ENCODE data around the gene LSM12. TPM values are rescaled to one million over a fixed set of nuclear protein-coding genes. Genes with fewer than 3 reads are reported as not detected.

Gene LSM12
- total and polyA plus RNA-seq, 2 of the 8 experiments (the other 6 are each of a cell fraction or from before 2014, with no cell fraction given): 69.8 to 142 TPM

DNA sequence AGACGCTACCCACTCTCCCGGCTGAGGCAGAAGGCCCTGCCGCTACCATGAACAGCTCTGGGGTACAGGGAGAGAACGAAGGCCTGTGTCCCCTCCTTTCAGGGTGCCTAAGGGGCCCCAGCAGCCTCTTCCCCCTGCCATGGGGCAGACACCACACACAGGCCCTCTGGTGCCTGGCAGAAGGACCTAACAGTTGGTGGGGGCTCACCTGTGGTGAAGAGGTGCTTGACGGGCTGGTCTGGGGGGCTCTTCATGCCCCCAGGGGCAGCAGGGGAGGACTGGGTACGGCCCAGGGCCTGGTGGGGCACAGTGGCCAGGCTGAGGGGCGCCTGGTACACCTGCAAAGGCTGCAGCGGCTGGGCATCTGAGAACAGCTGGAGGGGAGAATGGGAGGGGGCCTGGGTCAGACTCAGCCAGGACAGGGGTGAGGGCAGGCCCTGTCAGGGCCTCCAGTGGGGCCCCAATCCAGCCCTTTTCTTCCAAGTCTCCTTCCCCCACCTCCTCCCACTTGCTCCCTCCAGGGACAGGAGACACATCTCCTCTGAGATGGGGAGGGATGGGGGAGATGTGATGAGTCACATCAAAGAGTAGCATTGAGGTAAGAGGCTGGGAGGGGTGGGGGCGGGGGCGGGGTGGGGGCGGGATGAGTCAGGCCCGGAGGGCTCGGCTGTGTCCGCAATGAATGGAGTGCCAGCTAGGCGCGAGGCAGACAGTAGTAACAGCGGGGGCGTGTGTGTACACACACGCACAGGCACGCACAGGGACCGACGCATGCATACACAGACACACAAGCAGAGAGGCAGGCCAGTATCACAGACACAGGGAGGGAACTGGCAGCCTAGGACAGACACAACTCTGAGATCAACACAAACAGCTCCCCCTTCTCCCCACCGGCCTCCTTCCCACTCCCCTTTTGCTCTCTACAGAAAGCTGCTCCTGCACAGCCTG lies 20.2 kb upstream of the LSM12 start:
- peak overlapping the region; percentile 65 for H3K4ac ChIP-seq (replicated peaks; ENCODE audit: insufficient read length, low read depth, low read length)
- 60% methylated on average over 13 of the region's 23 CpGs; no CpG with 5 or more reads in 1 of the 2 experiments for WGBS, 2 experiments (ENCODE audit: extremely low coverage in 1 of 2, insufficient coverage in 1 of 2, insufficient read length in 1 of 2, insufficient replicate concordance in 2 of 2, low coverage in 1 of 2, low lambda C conversion rate in 2 of 2, missing lambda C conversion rate in 1 of 2)
- FAIRE-seq: no peak
- H3K4me1 ChIP-seq (replicated peaks in 1 of 4; ENCODE audit: control insufficient read depth in 3 of 4, insufficient read depth in 4 of 4, low read length in 3 of 4): peaks cover 3 to 18% (median 12%) of the 10 kb centered on the region in 4 experiments
- H2BK120ac ChIP-seq (replicated peaks; ENCODE audit: low read depth, low read length): peak overlapping the region; percentile 92
- TF ChIP-seq SP1 (IDR thresholded peaks at IDR 0.05; ENCODE audit: low read depth, low read length) (peak; percentile 68), JUND (IDR thresholded peaks at IDR 0.05; ENCODE audit: low read length) (peak; percentile 61; the same call in 1 of the 2 replicates), RBBP5 (IDR thresholded peaks at IDR 0.05; ENCODE audit: borderline replicate concordance, low read depth, low read length) (0 out of 2 replicates have a peak, but pooled peaks have one; percentile 66), BCL11A (IDR thresholded peaks at IDR 0.05; ENCODE audit: low read depth in 2 of 2, low read length in 2 of 2) (no peak), RNF2 (IDR thresholded peaks at IDR 0.05; ENCODE audit: borderline replicate concordance, low read depth, low read length, missing control alignments, poor library complexity, severe bottlenecking) (no peak), SIN3A (conservative IDR thresholded peaks at IDR 0.05 in 1 of 2, IDR thresholded peaks at IDR 0.05 in 1 of 2; ENCODE audit: low read depth in 1 of 2, low read length in 2 of 2) (0 out of 4 replicates have a peak, but pooled peaks have one; percentile 12 to 20)
- peak overlapping the region in 3 of 4 experiments; percentile 19 to 46 (median 24); a peak in 5 of 8 replicates for H3K4me3 ChIP-seq (ENCODE audit: extremely low read depth in 1 of 4, insufficient read depth in 2 of 4, low read depth in 3 of 4, low read length in 4 of 4)
- ChIA-PET CTCF (ENCODE audit: partially characterized antibody) (interaction anchor here (0.6 to 34.4 kb wide), 15 partner anchors 8 to 244 kb away, joined by 3 to 638 read pairs (median 4); partner anchors contain the start of genes G6PC3 and HDAC5), POLR2A (ENCODE audit: partially characterized antibody) (interaction anchor here (1.0 to 3.6 kb wide), 14 partner anchors 8 to 88 kb away, joined by 3 to 17 read pairs (median 6); partner anchors contain the start of genes G6PC3, HDAC5 and LSM12)
- no peak overlapping the region for H3K23ac ChIP-seq (ENCODE audit: insufficient read length)
- H3K36me3 ChIP-seq (ENCODE audit: control insufficient read depth in 2 of 4, insufficient read depth in 4 of 4, low read length in 3 of 4): peaks cover 8 to 19% (median 18%) of the 10 kb centered on the region in 4 experiments
- H4K91ac ChIP-seq (replicated peaks; ENCODE audit: insufficient read length, low read length): peak overlapping the region; percentile 97
- H2BK20ac ChIP-seq (ENCODE audit: low read length): peak overlapping the region; percentile 75
- H3K79me2 ChIP-seq (ENCODE audit: control insufficient read depth in 1 of 2, insufficient read depth in 2 of 2, low read length in 2 of 2): no peaks in the 10 kb centered on the region
- H2AK5ac ChIP-seq (ENCODE audit: low read depth, low read length): peak overlapping the region; percentile 55; the same call in 1 of the 2 replicates
- DNase-seq (ENCODE audit: low read depth in 1 of 2, low spot score in 2 of 2): no peak
- peak overlapping the region; percentile 20 for H4K8ac ChIP-seq (ENCODE audit: extremely low read depth, insufficient read depth, low read length)
- no peak overlapping the region for H3K14ac ChIP-seq (ENCODE audit: insufficient read length)
- peak overlapping the region; percentile 78 for H3K18ac ChIP-seq (ENCODE audit: extremely low read depth, low read length)
- H3K56ac ChIP-seq (replicated peaks; ENCODE audit: insufficient read length, low read depth, low read length): peak overlapping the region; percentile 46
- peak overlapping the region; percentile 96 for H2BK5ac ChIP-seq (ENCODE audit: low read depth, low read length)
- H4K5ac ChIP-seq (ENCODE audit: insufficient read length, low read depth, low read length): peak overlapping the region; percentile 83
- peak overlapping the region; percentile 70 for H3K27ac ChIP-seq (ENCODE audit: low read depth, low read length)
- H3K9me3 ChIP-seq (ENCODE audit: insufficient read depth in 2 of 2, low read depth in 1 of 2, low read length in 1 of 2): no peaks in the 10 kb centered on the region
- peak overlapping the region; percentile 94; the same call in 1 of the 2 replicates for H2BK12ac ChIP-seq (ENCODE audit: low read depth, low read length)
- peaks cover 4% of the 10 kb centered on the region; the same call in 1 of the 2 replicates for H3K23me2 ChIP-seq (ENCODE audit: low read depth, low read length)
- H3K9ac ChIP-seq (replicated peaks in 1 of 4; ENCODE audit: extremely low read depth in 1 of 4, low read depth in 3 of 4, low read length in 3 of 4): peak overlapping the region in 3 of 4 experiments; percentile 1 to 62 (median 4); a peak in 3 of 7 replicates
- no peaks in the 10 kb centered on the region for H3K27me3 ChIP-seq (replicated peaks in 1 of 4; ENCODE audit: control insufficient read depth in 3 of 4, extremely low read depth in 1 of 4, insufficient read depth in 3 of 4, low read length in 3 of 4)
- H3K4me2 ChIP-seq (ENCODE audit: insufficient read depth in 1 of 2, low read depth in 2 of 2, low read length in 2 of 2): peak overlapping the region; percentile 66 to 71
- H2AFZ ChIP-seq (ENCODE audit: low read length): no peak overlapping the region
- H2BK15ac ChIP-seq (ENCODE audit: low read length): peak overlapping the region; percentile 65; the same call in 1 of the 2 replicates
- peaks cover 5% of the 10 kb centered on the region; the same call in 1 of the 2 replicates for H3K79me1 ChIP-seq (ENCODE audit: low read depth, low read length)
- peaks cover 0 to 2% of the 10 kb centered on the region in 2 experiments for H4K20me1 ChIP-seq (replicated peaks in 1 of 2; ENCODE audit: control insufficient read depth in 1 of 2, insufficient read depth in 2 of 2, low read length in 2 of 2)

All from H1 (cell line).